GM12892 (cell line): ENCODE measurements around the gene DRC7.
"Not testable (repeated sequence)": the region's sequence is repeated elsewhere in the genome, so short reads cannot be mapped to it uniquely, and the experiment has no call there.

Experiments used
- DNase-seq: peaks from one replicate; pipeline ENCODE4 v3.0.0; 2011; ENCODE audit not compliant: insufficient read length
- FAIRE-seq: peaks from 2 replicates; lab custom pipeline; 2011; peaks lifted over from hg19 to GRCh38; lab: Jason Lieb, UNC
- POLR2A ChIP-seq: IDR thresholded peaks from 2 replicates; pipeline ENCODE4 v1.6.1; 2011; ENCODE audit warnings: low read depth, low read length, control low read depth
- POLR2AphosphoS5 ChIP-seq: IDR thresholded peaks from 2 replicates; pipeline ENCODE4 v1.6.1; 2011; ENCODE audit warnings: low read depth, low read length, control low read depth
- TAF1 ChIP-seq: IDR thresholded peaks from 2 replicates; pipeline ENCODE4 v1.6.1; 2011; ENCODE audit warnings: low read depth, mild to moderate bottlenecking, control low read depth, low read length, borderline replicate concordance

The DRC7 gene

DNA sequence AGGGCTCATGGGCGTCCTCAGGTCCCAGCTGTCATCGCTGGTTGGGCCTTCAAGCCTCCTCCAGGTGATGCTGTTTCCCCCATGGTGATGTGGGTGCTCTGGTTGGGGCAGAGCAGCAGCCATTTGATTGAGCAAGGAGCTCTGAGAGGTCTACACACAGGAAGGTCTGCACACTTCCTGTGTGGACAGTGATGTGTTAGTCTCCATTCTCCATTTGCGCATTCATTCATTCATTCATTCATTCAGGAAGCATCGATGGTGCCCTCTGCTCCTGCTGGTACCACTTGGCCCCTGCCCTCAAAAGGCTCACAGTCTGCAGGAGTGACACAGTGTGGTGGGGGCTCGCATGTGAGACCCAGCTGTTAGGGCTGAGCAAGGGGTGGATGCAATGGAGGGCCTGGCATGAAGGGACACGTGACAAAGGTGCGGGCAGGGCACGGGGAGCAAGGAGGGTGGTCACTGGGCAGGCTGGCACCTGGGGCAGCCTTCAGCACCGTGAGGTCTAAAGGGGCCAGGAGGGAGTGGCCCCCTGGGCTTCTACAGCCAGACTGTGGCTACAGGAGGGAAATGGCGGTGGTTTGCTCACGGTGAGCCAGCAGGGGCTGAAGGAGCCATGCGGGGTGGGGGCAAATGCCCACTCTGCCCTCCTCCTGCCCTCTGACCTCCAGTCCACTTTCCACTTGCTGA is 25.0 kb upstream of the DRC7 start:
- DNase-seq (no peak), FAIRE-seq (no peak)
- TF ChIP-seq TAF1 (no peak), POLR2AphosphoS5 (no peak), POLR2A (no peak)

DNA sequence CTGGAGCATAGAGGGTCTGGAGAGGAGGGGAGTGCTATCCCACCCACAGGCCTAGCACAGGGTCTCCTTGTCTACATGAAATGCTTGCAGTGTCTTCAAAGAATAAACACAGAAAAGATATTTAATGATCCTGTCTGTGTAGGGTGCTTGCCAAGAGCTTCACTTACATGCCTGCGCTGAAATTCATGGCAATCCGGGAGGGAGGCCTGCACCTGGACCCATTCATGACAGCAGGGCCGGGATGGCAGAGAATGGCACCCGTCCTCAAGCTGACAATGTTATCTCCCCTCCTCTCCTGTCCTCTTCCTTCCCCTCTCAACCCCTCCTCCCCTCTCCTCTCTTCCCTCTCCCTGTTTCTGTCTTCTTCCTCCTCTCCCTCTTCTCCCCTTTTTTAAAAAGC is 24.4 kb upstream of the DRC7 start:
- FAIRE-seq, result no peak
- DNase-seq, result no peak
- TF ChIP-seq POLR2AphosphoS5, result no peak

DNA sequence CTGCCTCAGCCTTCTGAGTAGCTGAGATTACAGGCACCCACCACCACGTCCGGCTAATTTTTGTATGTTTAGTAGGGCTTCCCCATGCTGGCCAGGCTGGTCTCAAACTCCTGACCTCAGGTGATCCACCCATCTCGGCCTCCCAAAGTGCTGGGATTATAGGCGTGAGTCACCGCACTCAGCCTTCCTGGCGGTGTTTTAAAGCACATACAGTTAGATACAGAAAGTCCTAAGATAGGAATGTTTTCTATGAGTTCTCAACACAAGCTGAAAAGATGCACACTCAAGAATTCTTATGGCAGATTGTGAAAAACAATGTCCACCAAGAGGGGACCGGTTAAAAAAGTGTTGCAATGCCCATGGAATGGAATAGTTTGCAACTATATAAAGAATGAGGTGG is 23.2 kb upstream of the DRC7 start:
- not testable (repeated sequence) for DNase-seq, FAIRE-seq

DNA sequence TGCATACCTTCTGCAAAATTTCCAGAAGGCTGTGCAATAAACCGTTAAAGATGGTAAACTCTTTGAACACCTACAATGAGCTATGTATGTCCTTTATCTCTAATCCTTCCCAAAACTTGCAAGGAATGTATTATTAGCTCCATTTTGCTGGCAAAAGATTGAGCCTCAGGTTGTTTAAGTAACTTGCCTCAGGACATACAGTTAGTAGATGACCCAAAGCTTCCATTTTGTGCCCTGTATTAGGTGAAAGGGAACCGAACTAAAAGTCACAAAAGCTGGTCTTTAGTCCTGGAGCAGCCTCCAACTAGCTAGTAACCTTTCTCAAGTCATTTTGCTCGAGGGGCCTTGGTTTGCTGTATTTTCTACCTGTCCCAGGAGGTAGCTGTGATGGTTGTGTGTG is 22.2 kb upstream of the DRC7 start:
- TF ChIP-seq POLR2A (no peak), TAF1 (no peak), POLR2AphosphoS5 (no peak)
- FAIRE-seq (no peak), DNase-seq (no peak)

DNA sequence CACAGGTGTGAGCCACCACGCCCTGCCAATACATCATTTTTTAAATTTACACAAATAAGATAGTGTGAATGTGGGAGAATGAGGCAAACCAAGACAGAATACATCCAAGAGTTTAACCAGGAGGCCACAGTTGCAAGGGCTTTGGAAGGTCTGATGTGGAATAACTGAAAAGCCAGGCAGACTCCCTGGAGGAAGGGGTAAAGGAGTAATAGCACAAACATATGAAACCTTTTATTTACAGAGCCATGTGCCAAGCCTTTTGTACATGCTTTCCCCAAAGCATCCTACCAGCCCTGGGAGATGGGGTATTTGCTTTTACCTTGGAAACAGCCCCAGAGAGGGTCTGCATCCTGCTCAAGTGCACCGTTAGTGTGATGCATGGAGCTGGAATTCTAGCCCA is 21.8 kb upstream of the DRC7 start:
- FAIRE-seq (no peak), DNase-seq (no peak)
- no peak for TF ChIP-seq POLR2AphosphoS5
- TF ChIP-seq POLR2A, result no peak
- no peak for TF ChIP-seq TAF1

DNA sequence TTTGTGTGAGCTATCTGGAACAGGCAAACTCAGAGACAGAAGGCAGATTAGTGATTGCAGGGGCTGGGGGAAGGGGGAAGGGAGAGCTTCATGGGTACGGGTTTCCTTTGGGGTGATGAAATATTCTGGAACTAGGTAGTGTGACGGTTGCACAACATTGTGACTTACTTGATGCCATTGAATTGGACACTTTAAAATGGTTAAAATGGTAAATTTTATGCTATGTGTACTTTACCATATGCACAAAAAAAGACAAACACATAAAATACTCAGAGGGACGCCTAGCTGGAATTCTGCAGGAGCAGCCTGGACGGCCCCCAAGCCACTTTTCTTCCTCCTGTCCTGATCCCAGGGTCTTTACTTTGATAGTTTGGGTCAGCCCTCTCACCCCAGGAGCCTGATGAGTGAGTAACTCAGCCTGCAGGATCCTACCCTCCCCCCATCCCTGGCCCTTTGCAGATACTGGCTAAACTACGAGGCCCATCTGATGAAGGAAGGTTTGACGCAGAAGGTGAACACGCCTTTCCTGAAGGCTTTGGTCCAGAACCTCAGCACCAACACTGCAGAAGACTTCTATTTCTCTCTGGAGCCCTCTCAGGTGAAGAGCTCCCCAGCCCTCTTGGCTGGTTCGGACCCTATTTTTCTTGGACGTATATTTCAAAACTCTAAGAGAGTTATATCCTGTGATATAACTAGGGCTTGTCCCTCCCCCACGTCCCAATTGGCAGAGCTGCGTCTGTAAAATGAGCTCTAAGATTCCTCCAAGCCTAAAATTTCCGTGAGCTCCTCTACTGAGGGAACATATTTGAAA is 18.7 kb upstream of the DRC7 start:
- FAIRE-seq, result no peak
- DNase-seq, result no peak
- TF ChIP-seq POLR2AphosphoS5, result no peak
- TF ChIP-seq POLR2A, result no peak
- TF ChIP-seq TAF1, result no peak

DNA sequence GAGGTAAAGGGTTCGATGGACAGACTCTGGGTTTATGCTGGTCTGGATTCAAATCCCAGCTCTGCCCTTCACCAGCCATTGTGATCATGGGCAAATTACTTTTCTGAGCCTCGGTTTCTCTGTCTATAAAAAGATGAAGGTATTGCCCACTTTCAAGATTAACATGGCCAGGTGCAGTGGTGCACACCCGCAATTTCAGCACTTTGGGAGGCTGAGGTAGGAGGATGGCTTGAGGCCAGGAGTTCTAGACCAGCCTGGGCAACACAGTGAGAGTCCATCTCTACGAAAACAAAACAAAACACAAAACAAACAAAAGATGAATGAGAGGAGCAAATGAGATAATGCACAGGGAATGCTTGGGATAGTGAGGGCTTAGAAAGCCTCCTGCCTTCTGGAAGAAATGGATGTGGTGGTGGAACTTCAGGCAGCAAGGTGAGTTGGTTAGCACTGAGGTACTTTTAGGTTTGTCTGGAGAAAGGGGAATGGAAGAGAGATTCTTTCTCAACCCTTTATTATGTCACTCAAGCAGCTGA is 18.0 kb upstream of the DRC7 start:
- TF ChIP-seq POLR2A, result no peak
- no peak for TF ChIP-seq TAF1
- no peak for TF ChIP-seq POLR2AphosphoS5
- DNase-seq (no peak), FAIRE-seq (no peak)

DNA sequence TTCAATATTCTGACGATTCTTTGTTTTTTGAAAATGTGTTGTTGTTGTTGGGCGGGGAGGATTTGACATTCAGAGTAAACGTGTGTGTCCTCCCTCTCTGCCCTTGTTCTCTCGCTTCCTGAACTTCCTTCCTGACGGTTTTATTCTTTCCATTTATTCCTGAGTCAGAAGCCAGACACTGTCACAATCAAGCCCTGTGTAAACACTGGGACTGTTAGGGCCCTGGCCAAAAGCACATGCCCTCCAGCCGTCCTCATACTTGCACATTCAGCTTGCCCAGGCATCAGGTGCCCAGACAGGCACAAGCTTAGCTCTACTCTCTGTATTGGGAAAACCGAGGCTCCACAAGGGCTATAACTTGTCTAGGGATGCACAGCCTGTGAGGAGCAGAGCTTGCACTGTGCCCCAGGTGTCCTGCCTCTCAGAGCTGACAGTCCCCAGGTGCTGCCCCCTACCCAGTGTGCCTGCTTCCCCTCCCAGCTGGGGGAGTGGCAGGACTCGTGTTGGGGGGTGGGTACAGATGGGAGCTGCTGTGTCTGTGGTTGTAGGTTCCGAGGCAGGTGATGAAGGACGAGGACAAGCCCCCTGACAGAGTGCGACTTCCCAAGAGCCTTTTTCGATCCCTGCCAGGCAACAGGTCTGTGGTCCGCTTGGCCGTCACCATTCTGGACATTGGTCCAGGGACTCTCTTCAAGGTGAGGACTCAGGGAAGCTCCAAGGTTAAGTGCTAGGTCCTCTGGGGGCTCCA is 16.8 kb upstream of the DRC7 start:
- TF ChIP-seq POLR2A, result no peak
- TF ChIP-seq TAF1, result no peak
- no peak for TF ChIP-seq POLR2AphosphoS5
- FAIRE-seq, result no peak
- DNase-seq, result no peak

DNA sequence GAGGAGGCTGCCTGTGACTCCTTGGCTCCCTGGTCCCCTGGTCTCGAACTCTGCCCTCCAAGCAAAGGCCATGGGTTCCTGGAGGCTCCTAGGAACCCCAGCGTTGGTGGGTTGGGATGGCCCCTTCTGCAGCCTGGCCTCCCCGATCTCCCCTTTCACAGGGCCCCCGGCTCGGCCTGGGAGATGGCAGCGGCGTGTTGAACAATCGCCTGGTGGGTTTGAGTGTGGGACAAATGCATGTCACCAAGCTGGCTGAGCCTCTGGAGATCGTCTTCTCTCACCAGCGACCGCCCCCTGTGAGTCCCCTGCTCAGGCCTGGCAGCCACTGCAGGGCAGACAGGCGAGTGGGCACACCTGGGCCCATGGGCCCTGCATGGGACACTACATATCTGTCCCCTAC is 15.6 kb upstream of the DRC7 start:
- FAIRE-seq (no peak), DNase-seq (no peak)
- no peak for TF ChIP-seq POLR2AphosphoS5
- TF ChIP-seq POLR2A, result no peak
- no peak for TF ChIP-seq TAF1

DNA sequence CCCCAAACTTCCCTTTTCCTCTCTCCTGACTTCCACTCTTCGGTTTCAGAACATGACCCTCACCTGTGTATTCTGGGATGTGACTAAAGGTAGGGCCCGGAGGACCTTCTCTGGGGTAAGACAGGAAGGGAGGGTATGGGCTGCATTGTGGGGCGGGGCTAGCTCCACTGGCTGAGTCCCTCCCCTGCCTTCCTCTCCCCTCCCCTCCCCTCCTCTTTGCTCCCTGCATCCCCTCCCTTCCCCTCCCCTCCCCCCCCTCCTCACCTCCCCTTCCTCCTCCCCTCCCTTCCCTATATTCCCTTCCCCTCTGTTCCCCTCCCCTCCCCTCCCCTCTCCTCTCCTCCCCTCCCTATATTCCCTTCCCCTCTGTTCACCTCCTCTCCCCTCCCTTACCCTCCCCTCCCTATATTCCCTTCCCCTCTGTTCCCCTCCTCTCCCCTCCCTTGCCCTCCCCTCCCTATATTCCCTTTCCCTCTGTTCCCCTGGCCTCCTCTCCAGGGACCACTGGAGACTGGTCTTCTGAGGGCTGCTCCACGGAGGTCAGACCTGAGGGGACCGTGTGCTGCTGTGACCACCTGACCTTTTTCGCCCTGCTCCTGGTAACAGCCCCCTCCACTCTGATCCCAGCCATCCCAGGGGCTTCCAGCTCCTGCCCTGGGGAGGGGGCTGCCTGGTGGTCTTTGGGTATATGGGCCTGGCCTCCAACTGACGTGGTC is 14.7 kb upstream of the DRC7 start:
- DNase-seq, result no peak
- TF ChIP-seq POLR2A (no peak), POLR2AphosphoS5 (no peak), TAF1 (no peak)

DNA sequence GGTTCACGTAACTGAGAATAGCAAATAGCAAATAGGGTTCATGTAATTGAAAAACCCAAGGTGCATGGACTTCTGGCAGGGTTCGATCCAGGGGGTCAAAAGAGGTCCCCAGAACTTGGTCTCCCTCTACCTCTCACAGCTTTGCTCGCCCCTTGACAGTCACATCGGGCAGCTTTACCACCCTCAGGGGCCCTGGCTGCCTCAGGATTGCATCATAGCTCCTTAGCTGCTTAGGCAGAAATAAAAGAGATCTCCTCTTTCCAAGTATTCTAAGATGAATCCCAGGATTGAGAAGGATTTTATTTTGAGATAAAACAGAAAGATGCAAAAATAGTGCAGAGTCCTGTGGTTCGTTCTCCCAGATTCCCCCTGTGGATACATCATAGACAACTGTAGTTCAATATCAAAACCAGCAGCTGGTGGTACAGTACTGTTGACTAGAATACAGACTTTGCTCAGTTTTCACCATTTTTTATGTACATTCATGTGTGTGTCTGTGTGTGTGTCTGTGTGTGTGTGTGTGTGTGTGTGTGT is 13.7 kb upstream of the DRC7 start:
- DNase-seq (no peak), FAIRE-seq (no peak)
- TF ChIP-seq POLR2A (no peak), POLR2AphosphoS5 (no peak), TAF1 (no peak)

More for the DNA sequence above, 14.7 kb upstream of the DRC7 start:
- no peak for FAIRE-seq
